Keratinocyte (primary cell): Measurements from ENCODE around the gene SMC1B. TPM values are rescaled to one million over a fixed set of nuclear protein-coding genes. Genes with fewer than 3 reads are reported as not detected.

Experiments
- DNase-seq: peaks from one replicate; pipeline ENCODE4 v3.0.0-alpha.2; 2011; ENCODE audit warnings: low read depth, missing footprints, low spot score
- FAIRE-seq: peaks from 2 replicates; lab custom pipeline; 2011; peaks lifted over from hg19 to GRCh38; lab: Jason Lieb, UNC
- H2AFZ ChIP-seq: 2 replicates; pipeline ENCODE4 v1.6.0; 2012; ENCODE audit warnings: low read length, control low read depth, inconsistent platforms; ENCODE audit not compliant: control insufficient read depth
- H3K27ac ChIP-seq: 2 replicates; pipeline ENCODE4 v1.5.1; 2011; ENCODE audit warnings: low read length; ENCODE audit not compliant: control insufficient read depth, insufficient read depth
- H3K27me3 ChIP-seq: 3 replicates; pipeline ENCODE4 v1.6.0; 2011; ENCODE audit warnings: low read length; ENCODE audit not compliant: control insufficient read depth, insufficient read depth; ENCODE audit errors: extremely low read depth
- H3K36me3 ChIP-seq, 2 experiments: 2 replicates in 1 of 2; 3 replicates in 1 of 2; pipeline ENCODE4 v1.5.1; 2011; ENCODE audit warnings: low read length in 2 of 2, mild to moderate bottlenecking in 1 of 2; ENCODE audit not compliant: control insufficient read depth in 2 of 2, insufficient read depth in 2 of 2; ENCODE audit errors: extremely low read depth in 1 of 2
- H3K4me1 ChIP-seq: 3 replicates; pipeline ENCODE4 v1.5.1; 2011; ENCODE audit warnings: low read length; ENCODE audit not compliant: control insufficient read depth, insufficient read depth; ENCODE audit errors: extremely low read depth
- H3K4me2 ChIP-seq: 3 replicates; pipeline ENCODE4 v1.6.0; 2011; ENCODE audit warnings: low read depth, low read length; ENCODE audit not compliant: control insufficient read depth, insufficient read depth; ENCODE audit errors: extremely low read depth
- H3K4me3 ChIP-seq, 3 experiments: fragments of 200-600 bp in 1 of 3; sonication (generic) in 1 of 3; 2 replicates in 2 of 3; 3 replicates in 1 of 3; pipeline ENCODE4 v1.5.1; 2011 to 2016; ENCODE audit warnings: low read length in 3 of 3, mild to moderate bottlenecking in 3 of 3, control low read depth in 2 of 3, inconsistent platforms in 1 of 3, low read depth in 1 of 3, mixed read lengths in 1 of 3, mixed run types in 1 of 3, moderate library complexity in 1 of 3; ENCODE audit not compliant: control insufficient read depth in 2 of 3, insufficient read depth in 2 of 3; ENCODE audit errors: extremely low read depth in 1 of 3
- H3K79me2 ChIP-seq: 2 replicates; pipeline ENCODE4 v1.6.0; 2012; ENCODE audit warnings: low read length; ENCODE audit not compliant: control insufficient read depth, insufficient read depth
- H3K9ac ChIP-seq: 3 replicates; pipeline ENCODE4 v1.6.0; 2011; ENCODE audit warnings: low read length; ENCODE audit not compliant: control insufficient read depth, insufficient read depth; ENCODE audit errors: extremely low read depth
- H3K9me1 ChIP-seq: 3 replicates; pipeline ENCODE4 v1.6.0; 2011; ENCODE audit warnings: low read length; ENCODE audit not compliant: control insufficient read depth, insufficient read depth; ENCODE audit errors: extremely low read depth
- H3K9me3 ChIP-seq: 2 replicates; pipeline ENCODE4 v1.5.1; 2012; ENCODE audit warnings: low read depth, low read length; ENCODE audit not compliant: control insufficient read depth
- H4K20me1 ChIP-seq: 3 replicates; pipeline ENCODE4 v1.6.0; 2011; ENCODE audit warnings: low read length; ENCODE audit not compliant: control insufficient read depth, insufficient read depth; ENCODE audit errors: extremely low read depth
- CTCF ChIP-seq, 3 experiments: IDR thresholded peaks in 1 of 3; conservative IDR thresholded peaks in 1 of 3; optimal IDR thresholded peaks in 1 of 3; 2 replicates in 2 of 3; 3 replicates in 1 of 3; pipeline versions ENCODE3 to v1.5.1; 2011; ENCODE audit warnings: low read length in 3 of 3, mild to moderate bottlenecking in 3 of 3, moderate library complexity in 2 of 3, control low read depth in 1 of 3, inconsistent platforms in 1 of 3; ENCODE audit not compliant: insufficient read depth in 2 of 3; ENCODE audit errors: extremely low read depth in 1 of 3
- EZH2 ChIP-seq: IDR thresholded peaks from one replicate; pipeline ENCODE4 v1.6.1; 2012; ENCODE audit warnings: inconsistent platforms, mild to moderate bottlenecking, low read length, moderate library complexity
- dilution Hi-C: fragments of 300-500 bp; cut with MboI; formaldehyde crosslinking; loops from one replicate; pipeline ENCODE4 v1.7.0; 2020; ENCODE audit warnings: low sequenced_read_pairs; ENCODE audit not compliant: extremely low pct_ligation_motif_present
- polyA plus RNA-seq, 5 experiments: library from polyadenylated mRNA; depleted of rRNA in 3 of 5; stranded (reverse) in 3 of 5; stranded (forward) in 1 of 5; unstranded in 1 of 5; fragments of >200 nt; gene quantifications; 1 replicate in 1 of 5; 2 replicates in 3 of 5; 3 replicates in 1 of 5; pipeline versions ENCODE4 v1.2.1 to v1.2.3, GENCODE V29; 2011 to 2012; ENCODE audit warnings: missing spikeins in 2 of 5, low read depth in 1 of 5, low replicate concordance in 1 of 5

Gene SMC1B
- polyA plus RNA-seq, 1 donor (not counting 4 experiments of a cell fraction or from before 2014, with no cell fraction given), result not detected

GRCh38 chr22:45453764-45454163 lies 40.4 kb upstream of the SMC1B start:
- TF ChIP-seq EZH2 (no peak), CTCF (optimal IDR thresholded peaks at IDR 0.05 in 1 of 3, IDR thresholded peaks at IDR 0.05 in 1 of 3, conservative IDR thresholded peaks at IDR 0.05 in 1 of 3; ENCODE audit: extremely low read depth in 1 of 3, insufficient read depth in 2 of 3, low read length in 3 of 3) (no peak)
- Histone ChIP-seq H3K36me3 (no peaks in the 10 kb centered on the region), H3K79me2 (no peaks in the 10 kb centered on the region), H3K27ac (no peak overlapping the region), H3K9me1 (no peaks in the 10 kb centered on the region), H3K27me3 (peaks cover 12% of the 10 kb centered on the region), H3K9me3 (no peaks in the 10 kb centered on the region), H3K9ac (no peak overlapping the region), H2AFZ (no peak overlapping the region), H4K20me1 (no peaks in the 10 kb centered on the region), H3K4me3 (no peak overlapping the region), H3K4me2 (no peak overlapping the region), H3K4me1 (no peaks in the 10 kb centered on the region)
- dilution Hi-C loops, result no loop called here
- no peak for DNase-seq
- no peak for FAIRE-seq

- H4K20me1 ChIP-seq, result no peaks in the 10 kb centered on the region
- dilution Hi-C loops, result no loop called here
- no peak overlapping the region for H2AFZ ChIP-seq
- no peaks in the 10 kb centered on the region for H3K79me2 ChIP-seq
- no peaks in the 10 kb centered on the region for H3K36me3 ChIP-seq
- H3K27me3 ChIP-seq, result peaks cover 12% of the 10 kb centered on the region
- no peak for TF ChIP-seq CTCF (optimal IDR thresholded peaks at IDR 0.05 in 1 of 3, IDR thresholded peaks at IDR 0.05 in 1 of 3, conservative IDR thresholded peaks at IDR 0.05 in 1 of 3; ENCODE audit: extremely low read depth in 1 of 3, insufficient read depth in 2 of 3, low read length in 3 of 3)
- TF ChIP-seq EZH2, result no peak
- no peak overlapping the region for H3K4me3 ChIP-seq
- FAIRE-seq, result no peak
- no peaks in the 10 kb centered on the region for H3K4me1 ChIP-seq
- no peaks in the 10 kb centered on the region for H3K9me3 ChIP-seq
- no peak overlapping the region for H3K4me2 ChIP-seq
- DNase-seq, result no peak
- H3K9ac ChIP-seq, result no peak overlapping the region
- no peak overlapping the region for H3K27ac ChIP-seq
- no peaks in the 10 kb centered on the region for H3K9me1 ChIP-seq
Observed at GRCh38 chr22:45452565-45453379, 39.4 kb upstream of the SMC1B start.
